Measurements from ENCODE around the gene ARRB1.
"Not testable (repeated sequence)": the region's sequence is repeated elsewhere in the genome, so short reads cannot be mapped to it uniquely, and the experiment has no call there.

ARRB1 gene

DNA sequence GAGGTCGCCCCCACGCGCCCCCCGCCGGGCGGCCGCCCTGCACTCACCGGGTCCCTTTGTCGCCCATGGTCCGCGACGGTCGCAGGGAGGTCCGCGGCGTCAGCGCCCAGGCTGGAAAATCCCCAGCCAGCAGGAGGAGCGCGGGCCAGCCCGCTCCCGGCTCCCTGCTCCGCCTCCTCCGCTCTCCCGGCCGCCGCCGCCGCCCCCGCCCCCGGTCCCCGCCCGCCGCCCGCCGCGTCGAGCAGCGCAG is at the start of gene ARRB1:
Gene ARRB1, minus strand, starts transcription at position 121 of the 250 bp plus-strand sequence. Its CDS starts 54 bp downstream, at position 67.
- no peak for DNase-seq (ENCODE audit: low read depth in 2 of 2)

DNA sequence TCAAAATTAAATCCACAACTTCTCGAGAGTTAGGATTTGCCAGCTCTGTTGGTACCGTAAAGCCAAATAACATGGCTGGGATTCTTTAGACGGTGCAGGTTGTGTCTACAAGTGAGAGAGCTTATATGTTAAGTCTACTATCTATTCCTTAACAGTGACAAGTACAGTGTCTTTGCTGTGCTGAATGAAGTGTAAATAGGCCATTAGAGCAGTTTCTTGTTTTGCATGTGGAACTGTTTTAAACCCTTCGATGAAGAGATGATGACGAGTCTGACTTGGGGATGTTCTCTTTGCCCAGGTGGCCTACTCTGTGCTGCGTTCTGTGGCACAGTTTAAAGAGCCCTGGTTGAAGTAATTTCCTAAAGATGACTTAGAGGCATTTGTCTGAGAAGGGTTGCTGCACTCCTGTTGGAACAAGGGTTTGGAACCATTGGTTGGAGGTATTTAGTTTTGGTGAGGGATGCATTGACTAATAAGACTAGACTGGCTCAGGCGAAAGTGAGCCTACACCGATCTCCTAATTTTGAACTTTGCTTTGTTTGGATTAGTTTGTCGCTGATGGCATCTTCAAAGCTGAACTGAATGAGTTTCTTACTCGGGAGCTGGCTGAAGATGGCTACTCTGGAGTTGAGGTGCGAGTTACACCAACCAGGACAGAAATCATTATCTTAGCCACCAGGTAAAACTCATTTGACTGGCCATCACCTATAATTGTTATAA is 48.8 kb upstream of the ARRB1 start:
- DNase-seq (ENCODE audit: low read depth in 2 of 2), result no peak

DNA sequence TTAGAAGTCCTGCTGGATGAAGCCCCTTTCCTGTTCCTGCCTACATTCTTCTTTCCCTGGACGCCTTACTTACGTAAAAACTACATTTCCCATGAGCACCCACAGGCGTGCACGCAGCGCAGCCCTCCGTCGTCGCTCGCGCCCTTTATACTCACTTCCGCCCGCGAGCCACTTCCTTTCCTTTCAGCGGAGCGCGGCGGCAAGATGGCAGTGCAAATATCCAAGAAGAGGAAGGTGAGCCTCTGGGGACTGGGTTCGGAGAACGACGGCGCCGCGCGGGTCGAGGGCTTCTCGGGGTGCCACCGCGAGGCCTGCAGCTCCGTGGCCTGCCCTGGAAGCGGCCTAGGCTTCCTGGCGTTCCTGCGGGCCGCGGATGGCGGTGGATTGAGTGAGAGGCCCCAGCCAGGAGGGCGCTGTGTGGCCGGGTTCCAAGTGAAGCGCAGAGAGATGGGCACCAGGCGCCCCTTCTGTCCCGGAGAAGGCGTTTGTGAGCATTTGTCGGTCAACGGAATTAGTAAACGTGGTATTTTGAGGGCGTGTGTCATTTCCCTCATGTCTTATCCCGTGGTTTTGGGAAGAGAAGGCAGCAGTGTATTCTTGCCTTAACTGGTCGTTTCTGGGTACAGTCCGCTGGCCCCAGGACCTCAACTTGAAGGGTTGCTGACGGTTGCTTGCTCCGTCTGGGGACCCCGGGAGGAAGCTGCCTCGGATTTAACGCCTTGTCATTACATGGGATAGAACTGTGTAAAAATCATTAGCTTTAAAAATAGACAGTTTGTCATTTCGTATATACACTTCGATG is 48.1 kb upstream of the ARRB1 start, which contains the start of gene RPS3:
Gene RPS3, plus strand, starts transcription at position 175 of the 802 bp plus-strand sequence. Its CDS starts 30 bp downstream, at position 205.
- peak; percentile 74 to 78 for DNase-seq (ENCODE audit: low read depth in 2 of 2)

DNA sequence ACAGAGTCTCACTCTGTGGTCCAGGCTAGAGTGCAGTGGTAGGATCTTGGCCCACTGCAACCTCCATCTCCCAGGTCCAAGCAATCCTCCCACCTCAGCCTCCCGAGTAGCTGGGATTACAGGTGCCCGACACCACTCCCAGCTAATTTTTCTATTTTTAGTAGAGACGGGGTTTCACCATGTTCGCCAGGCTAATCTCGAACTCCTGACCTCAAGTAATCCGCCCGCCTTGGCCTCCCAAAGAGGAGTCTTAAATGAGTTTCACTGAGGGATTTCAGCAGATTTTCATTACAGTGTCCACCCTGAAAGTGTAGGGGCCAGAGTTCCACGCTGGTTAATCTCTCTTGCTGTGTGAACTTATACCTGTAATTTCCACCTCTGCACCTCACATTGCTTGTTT is 47.4 kb upstream of the ARRB1 start:
- no peak for DNase-seq (ENCODE audit: low read depth in 2 of 2)

DNA sequence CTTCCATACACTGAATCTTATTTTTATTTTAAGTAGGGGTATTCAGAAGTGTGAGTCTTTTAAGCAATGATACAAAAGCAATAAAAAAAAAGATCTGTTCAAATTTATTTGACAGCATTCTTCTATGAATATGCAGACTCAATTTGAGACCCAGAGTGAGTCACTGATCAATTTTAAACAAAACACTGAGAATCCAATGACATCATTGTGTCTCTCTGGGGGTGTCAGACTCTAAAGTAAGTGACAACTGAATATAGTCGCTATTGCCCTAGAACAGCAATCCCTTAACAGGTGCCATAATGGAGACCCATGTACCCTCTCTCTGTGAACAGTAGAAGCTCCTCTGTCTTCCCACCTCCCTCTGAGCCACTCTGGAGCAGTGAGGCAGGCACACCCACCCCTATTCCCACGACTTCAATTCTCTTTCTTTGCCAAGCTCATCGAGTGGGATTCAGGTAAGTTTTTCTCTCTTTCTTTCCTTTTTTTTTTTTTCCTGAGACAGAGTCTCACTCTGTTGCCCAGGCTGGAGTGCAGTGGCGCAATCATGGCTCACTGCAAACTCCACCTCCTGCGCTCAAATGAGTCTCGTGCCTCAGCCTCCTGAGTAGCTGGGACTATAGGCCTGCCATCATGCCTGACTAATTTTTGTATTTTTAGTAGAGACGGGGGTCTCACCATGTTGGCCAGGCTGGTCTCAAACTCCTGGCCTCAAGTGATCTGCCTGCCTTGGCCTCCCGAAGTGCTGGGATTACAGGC is 42.8 kb upstream of the ARRB1 start:
- DNase-seq (ENCODE audit: low read depth in 2 of 2), result no peak

DNA sequence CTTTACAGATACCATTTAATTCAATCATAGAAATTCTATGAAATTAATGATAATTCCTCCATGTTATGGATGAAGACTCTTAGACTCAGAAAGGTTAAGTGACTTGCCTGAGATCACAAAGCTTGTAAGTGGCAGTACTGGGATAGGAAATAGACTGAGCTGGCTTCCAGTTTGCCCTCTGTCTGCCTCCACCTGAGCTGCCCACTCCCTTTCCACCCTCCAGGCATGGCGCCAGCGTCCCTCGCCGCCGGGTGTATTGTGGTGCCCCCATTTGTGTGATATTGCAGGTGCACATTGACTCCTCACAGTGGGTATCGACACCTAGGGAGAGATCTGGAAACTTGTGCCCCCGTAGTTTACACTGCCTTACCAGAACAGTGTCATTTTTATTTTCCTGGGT is 38.5 kb upstream of the ARRB1 start:
- DNase-seq (ENCODE audit: low read depth in 2 of 2), result no peak

DNA sequence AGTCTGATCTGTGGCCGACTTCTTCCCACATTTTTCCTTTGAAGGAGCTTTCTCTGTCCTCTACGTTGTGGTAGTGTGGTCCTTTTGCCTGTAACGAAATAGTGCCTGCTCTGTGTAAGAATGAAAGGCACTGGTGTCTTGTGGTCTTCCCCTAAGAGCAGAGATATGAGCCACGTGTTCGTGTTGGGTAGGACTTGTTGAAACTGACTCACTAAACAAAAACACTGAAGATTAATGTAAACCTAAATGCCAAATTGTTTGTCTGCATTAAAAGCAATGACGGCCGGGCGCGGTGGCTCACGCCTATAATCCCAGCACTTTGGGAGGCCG is 37.8 kb upstream of the ARRB1 start:
- no peak for DNase-seq (ENCODE audit: low read depth in 2 of 2)

DNA sequence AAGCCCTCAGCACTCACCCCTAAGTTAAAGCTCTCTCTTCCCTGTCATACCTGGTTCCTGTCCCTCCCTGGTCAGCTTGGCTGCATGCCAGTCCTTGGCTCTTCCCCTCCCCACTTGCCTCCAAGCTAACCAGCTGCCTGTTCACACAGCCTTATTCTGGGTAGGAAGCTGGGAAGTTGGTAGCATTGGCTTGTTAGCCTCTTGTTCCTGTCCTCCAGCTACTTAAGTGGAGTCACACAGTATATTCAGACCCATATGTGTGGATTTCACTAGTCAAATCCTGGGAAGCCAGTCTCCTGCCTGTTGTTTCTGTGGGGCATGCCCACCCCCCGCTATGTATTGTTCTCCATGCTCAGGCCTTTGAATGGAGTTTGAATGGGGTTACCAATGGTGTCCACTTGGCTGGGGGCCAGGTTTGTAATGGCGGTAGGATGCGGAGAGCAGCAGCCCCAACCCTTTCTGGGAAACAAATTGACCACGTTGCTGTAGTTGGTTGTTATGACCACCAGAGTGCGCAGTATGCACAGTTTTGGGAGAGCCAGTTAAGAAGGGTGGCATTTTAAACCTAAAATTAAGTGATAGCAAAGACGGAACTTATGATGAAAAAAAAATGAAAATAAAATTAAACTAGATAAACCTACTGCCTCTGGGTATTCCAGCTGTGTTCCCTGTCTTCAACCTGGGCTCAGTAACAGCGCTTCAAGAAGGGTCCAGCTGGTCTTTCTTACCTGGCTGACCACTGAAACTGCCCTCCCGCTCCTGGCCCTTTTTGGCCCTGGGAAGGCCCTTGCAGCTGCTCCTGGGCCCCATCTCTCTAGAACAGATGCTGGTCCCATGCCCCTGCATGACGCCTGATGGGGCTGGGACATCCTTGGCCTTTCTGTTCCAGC is 37.2 kb upstream of the ARRB1 start:
- DNase-seq (ENCODE audit: low read depth in 2 of 2), result peak; percentile 36 to 44

DNA sequence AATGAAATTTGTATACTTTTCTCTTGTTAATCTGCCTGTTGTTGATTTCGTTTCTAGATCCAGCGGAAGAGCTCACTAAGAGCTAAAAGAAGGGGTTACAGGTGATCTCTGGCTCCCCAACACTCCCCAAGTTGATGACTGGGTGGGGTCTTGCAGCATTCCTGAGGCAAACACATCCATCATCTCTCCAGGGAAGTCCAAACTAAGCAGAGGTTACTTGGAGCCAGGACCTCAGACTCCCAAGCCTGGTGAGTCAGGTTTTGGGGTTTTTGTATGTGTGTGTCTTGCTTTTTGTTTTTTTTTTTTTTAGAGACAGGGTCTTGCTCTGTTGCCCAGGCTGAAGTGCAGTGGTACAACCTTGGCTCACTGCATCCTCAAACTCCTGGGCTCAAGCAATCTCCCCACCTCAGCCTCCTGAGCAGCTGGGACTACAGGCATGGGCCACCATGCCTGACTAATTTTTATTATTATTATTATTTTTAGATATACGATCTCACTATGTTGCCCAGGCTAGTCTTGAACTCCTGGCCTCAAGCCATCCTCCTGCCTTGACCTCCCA is 36.4 kb upstream of the ARRB1 start:
- no peak for DNase-seq (ENCODE audit: low read depth in 2 of 2)

DNA sequence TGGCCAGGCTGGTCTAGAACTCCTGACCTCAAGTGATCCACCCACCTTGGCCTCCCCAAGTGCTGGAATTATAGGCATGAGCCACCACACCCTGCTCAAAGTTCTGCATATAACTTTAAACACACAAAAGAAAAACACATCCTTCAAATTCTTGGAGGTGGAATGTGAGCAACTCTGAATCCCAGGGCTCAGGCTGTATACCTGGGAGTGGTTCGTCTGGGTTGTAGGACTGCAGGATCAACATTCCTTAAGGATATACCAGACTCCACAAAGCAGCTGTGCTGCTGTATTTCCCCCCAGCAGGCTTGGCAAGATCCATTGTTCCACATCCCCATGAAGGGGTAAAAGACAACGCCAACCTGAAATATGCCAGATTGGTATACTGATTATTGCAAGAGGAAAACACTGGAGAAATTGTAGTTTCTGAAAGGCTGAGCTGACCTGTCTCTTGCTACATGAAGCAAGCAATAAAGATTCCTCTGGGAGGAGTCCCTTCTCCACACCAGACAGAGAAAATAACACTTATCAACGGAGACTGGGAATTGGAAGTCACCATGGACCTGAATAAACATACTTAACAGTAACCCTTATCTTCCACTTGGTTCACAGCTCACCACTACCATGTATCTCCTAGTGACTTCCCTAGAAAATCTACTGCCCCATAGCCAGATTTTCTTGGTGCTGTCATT is 35.6 kb upstream of the ARRB1 start:
- no peak for DNase-seq (ENCODE audit: low read depth in 2 of 2)

DNA sequence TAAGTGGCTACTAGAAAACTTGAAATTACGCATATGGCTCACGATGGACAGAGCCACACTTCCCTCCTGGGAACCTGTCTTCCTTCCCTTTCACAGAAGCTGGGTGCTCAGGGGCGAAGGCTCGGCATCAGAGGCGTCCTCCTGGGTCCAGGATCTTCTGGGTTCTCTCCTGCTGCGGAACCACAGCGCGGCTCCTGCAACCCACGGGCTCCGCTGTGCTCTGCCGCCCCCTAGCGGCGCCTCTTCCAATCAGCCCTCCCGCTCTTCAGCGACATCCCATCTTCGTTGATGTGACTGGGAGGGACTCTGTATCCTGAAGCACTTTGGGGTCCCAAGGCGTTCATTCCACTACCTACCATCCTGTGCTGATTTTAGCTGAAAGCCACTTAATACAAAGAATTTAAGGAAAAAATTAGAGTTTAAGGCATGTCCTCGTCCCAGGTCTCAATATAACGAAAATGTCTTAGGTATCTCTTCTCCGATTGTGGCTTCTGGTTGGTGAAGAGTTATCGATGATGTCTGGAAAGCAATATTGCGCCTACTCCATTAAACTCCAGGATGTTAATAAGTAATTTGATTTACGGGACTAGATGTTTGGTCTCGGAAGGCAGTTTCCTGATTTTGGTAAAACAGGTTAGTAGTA is 33.1 kb upstream of the ARRB1 start:
- DNase-seq (ENCODE audit: low read depth in 2 of 2), result no peak

DNA sequence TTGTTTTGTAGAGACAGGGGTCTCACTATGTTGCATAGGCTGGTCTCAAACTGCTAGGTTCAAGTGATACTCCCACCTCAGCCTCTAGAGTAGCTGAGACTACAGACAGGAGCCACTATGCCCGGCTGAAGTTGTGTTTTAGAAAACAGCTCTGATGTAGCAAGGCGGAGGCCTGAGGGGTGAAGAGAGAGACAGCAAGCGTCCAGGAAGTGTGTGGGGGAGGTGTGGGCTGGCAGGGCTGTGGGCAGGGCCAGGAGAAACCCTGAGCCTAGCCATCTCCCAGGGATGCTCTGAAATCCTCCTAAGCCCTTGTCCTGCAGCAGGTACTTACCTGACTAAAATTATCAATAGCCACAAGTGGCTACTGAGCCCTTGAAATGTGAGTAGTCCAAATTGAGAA is 31.8 kb upstream of the ARRB1 start:
- DNase-seq (ENCODE audit: low read depth in 2 of 2), result no peak

DNA sequence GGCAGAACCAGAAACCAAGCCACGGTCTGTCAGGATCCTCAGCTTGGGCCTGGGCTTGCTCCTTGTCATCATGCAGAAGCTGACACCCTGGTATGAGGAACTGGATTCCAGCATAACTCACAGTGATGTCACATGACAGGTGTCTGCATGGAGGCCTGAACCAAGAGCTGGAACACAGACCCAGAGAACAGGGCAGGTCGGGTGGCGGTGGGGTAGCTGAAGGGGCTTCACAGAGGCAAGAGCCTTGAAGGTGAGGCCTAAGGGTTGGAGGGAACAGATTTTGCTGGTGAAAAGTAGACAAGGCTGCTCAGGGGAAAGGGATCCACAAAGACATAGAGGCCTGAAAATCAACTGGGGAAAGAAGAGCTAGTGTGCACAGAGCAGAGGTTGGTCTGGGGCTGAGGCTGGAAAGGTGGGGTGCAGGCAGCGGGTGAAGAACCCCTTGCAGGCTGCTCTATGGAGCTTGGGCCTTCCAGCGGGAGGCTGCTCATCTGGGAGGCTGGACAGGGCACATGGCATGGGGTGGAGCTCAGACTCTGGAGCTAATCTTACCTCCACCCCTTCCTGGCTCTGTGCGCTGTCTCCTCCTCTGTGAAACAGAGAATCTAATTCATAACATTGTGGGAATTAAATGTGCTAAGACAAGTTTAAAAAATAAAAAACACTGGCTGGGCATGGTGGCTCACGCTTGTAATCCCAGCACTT is 29.4 kb upstream of the ARRB1 start:
- DNase-seq (ENCODE audit: low read depth in 2 of 2), result no peak

DNA sequence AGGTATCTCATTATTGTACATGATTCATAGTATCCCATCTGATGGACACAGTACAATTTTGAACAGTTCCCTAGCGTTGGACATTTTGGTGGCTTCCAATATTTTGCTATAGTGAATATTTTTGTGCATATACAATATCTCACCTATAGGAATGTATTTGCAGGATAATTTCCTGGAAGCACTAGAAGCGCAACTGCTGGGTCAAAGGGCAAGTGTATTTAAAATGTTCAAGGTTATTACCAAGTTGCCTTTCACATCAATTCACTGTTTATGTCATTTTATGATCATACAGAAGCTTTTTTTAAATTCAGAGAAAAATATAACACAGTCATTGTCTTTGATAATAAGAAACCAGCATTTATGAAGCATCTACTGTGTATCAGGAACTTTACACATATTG is 28.8 kb upstream of the ARRB1 start:
- no peak for DNase-seq (ENCODE audit: low read depth in 2 of 2)

DNA sequence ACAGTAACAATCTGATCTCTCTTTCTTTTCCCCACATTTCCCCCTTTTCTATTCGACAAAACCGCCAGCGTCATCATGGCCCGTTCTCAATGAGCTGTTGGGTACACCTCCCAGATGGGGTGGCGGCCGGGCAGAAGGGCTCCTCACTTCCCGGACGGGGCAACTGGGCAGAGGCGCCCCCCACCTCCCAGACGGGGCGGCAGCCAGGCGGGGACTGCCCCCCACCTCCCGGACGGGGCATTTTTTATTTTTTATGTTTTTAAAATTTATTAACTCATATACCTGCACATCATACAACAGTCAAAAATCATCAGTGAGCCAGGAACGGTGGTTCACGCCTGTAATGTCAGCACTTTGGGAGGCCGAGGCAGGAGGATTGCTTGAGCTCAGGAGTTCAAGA is 27.3 kb upstream of the ARRB1 start:
- DNase-seq (ENCODE audit: low read depth in 2 of 2), result not testable (repeated sequence)

DNA sequence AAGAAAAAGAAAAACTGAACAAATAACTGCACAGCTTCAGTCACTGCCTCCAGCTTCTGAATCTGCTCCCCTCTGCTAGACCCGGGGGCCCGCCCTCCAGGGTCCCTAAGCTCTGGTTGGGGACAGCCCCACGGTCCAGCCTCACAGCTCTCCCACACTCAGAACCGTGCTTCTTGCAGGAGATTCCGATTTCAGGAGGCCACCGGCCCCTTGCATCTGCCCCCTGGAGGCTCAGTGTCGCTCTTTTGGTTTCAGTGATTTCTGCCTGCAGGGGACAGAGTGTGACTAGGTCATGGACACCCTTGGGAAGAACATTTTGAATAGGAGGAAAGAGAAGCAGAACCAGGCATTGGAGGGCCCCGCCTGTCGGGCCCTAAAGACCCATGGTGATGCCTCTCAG is 24.7 kb upstream of the ARRB1 start:
- no peak for DNase-seq (ENCODE audit: low read depth in 2 of 2)

DNA sequence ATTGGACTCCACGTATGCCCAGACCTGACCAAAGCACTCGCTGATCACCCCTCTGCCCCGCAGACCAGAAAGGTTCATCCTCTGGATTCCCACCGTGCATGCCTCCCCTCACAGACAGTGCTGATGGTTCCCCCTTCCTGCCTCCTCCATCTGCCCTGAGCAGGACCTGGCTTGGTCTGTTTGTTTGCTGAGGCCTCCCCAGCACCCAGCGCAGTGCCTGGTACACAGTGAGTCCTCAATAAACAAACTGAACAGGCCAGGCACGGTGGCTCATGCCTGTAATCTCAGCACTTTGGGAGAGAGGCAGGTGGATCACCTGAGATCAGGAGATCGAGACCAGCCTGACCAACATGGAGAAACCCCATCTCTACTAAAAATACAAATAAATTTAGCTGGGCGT is 24.2 kb upstream of the ARRB1 start:
- no peak for DNase-seq (ENCODE audit: low read depth in 2 of 2)

DNA sequence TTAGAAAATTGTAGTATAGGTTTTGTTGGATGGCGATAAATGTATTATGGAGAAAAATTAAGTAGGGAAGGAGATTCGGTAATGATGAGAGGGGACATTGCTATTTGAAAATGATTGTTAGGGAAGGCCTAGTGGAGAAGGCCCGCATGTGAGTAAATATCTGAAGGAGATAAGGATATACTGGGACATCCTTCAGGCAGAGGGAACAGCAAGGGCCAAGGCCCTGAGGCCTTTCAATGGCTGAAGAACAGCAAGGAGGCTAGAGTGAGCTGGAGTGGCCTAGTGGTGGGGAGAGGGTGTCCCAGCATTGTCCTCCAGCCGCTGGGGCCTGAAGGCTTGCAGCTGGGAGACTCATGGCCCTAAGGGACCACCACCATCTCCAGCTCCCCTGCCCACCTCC is 23.2 kb upstream of the ARRB1 start:
- no peak for DNase-seq (ENCODE audit: low read depth in 2 of 2)

DNA sequence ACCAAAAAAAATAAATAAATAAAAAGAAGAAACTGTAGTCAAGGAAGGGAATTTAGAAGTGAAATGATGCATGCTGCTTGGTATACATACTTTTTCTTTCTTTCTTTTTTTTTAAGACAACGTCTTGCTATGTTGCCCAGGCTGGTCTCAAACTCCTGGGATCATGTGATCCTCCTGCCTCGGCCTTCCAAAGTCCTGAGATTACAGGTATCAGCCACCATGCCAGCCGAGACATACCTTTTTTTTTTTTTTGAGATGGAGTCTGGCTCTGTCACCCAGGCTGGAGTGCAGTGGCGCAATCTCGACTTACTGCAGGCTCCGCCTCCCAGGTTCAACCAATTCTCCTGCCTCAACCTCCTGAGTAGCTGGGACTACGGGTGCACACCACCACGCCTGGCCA is 21.7 kb upstream of the ARRB1 start:
- no peak for DNase-seq (ENCODE audit: low read depth in 2 of 2)
